Activated B cell treated with CpG ODN at 0.5 μM for 24 hours (primary cell): ENCODE data around the gene BIN2. TPM values are rescaled to one million over a fixed set of nuclear protein-coding genes. Genes with fewer than 3 reads are reported as not detected.
"Not testable (repeated sequence)": the region's sequence is repeated elsewhere in the genome, so short reads cannot be mapped to it uniquely, and the experiment has no call there.

ENCODE experiments used
- ATAC-seq: fragments of 200-7000 bp; cut with Tn5 transposase; one replicate; pipeline ENCODE4 v1.10.0; 2021; ENCODE audit warnings: low read depth, mild to moderate bottlenecking, moderate library complexity
- CTCF ChIA-PET: fragments of 350-600 bp; sonication (Branson Sonifier 250); formaldehyde crosslinking; loops from one replicate; lab custom pipeline; 2021; ENCODE audit warnings: antibody characterized with exemption; lab: Charles Lee
- POLR2A ChIA-PET: fragments of 350-600 bp; sonication (Branson Sonifier 250); formaldehyde crosslinking; loops from one replicate; lab custom pipeline; 2021; ENCODE audit warnings: antibody characterized with exemption; lab: Charles Lee
- DNase-seq: peaks from one replicate; pipeline ENCODE4 v3.0.0; 2022
- H3K27ac Mint-ChIP-seq: one replicate; pipeline ENCODE4 v1.8.0; 2020; ENCODE audit warnings: mixed read lengths
- H3K27me3 Mint-ChIP-seq: one replicate; pipeline ENCODE4 v1.8.0; 2021; ENCODE audit warnings: mixed read lengths
- H3K36me3 Mint-ChIP-seq: one replicate; pipeline ENCODE4 v1.8.0; 2021; ENCODE audit warnings: low read depth, mixed read lengths
- H3K4me1 Mint-ChIP-seq: one replicate; pipeline ENCODE4 v1.8.0; 2021; ENCODE audit warnings: mixed read lengths
- H3K4me3 Mint-ChIP-seq: one replicate; pipeline ENCODE4 v1.8.0; 2020; ENCODE audit warnings: mild to moderate bottlenecking, mixed read lengths
- H3K9me3 Mint-ChIP-seq: one replicate; pipeline ENCODE4 v1.8.0; 2020; ENCODE audit warnings: mixed read lengths
- intact Hi-C: fragments of 100-400 bp; cut with micrococcal nuclease; formaldehyde crosslinking; loops from one replicate; pipeline ENCODE4 v1.15.1; 2024
- total RNA-seq: library from RNA; stranded (reverse); gene quantifications from 2 replicates; pipeline ENCODE4 v1.2.3, GENCODE V29; 2022
- TF ChIP-seq, protein P1 (sequence below): fragments of 200-600 bp; IDR thresholded peaks from one replicate; pipeline ENCODE4 v1.8.0; 2022; ENCODE audit warnings: antibody characterized with exemption, mild to moderate bottlenecking

BIN2 gene
- total RNA-seq, 1 donor from 2014 or later, result 25.6 TPM

DNA sequence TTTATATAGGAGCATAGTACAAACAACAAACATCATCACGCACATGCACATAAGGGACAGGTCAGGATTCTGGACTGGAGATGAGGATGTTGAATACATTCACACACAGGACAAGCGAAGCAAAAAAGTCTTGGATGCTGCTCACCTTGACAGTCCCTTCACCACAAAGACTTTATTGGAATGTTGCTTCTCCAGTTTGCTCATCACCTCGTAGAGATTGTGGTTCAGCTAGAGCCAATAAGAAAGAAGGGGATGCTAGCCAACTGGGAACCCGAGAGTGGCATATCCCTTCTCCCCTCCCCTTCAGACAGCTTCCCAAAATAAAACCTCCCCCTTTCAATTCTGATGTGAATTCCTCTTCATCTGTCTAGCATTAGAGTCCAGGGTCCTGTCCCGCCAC lies 28.3 kb downstream of the BIN2 start:
- ChIA-PET POLR2A (no interaction called here), CTCF (interaction anchor here (3.1 kb wide), 1 partner anchor 45 kb away, joined by 10 read pairs; no protein-coding TSS in a partner anchor)
- Mint-ChIP-seq H3K36me3 (peaks cover 60% of the 10 kb centered on the region), H3K9me3 (no peaks in the 10 kb centered on the region), H3K4me3 (no peak overlapping the region), H3K27ac (no peak overlapping the region), H3K4me1 (peaks cover 18% of the 10 kb centered on the region), H3K27me3 (no peaks in the 10 kb centered on the region)
- TF ChIP-seq, protein P1, sequence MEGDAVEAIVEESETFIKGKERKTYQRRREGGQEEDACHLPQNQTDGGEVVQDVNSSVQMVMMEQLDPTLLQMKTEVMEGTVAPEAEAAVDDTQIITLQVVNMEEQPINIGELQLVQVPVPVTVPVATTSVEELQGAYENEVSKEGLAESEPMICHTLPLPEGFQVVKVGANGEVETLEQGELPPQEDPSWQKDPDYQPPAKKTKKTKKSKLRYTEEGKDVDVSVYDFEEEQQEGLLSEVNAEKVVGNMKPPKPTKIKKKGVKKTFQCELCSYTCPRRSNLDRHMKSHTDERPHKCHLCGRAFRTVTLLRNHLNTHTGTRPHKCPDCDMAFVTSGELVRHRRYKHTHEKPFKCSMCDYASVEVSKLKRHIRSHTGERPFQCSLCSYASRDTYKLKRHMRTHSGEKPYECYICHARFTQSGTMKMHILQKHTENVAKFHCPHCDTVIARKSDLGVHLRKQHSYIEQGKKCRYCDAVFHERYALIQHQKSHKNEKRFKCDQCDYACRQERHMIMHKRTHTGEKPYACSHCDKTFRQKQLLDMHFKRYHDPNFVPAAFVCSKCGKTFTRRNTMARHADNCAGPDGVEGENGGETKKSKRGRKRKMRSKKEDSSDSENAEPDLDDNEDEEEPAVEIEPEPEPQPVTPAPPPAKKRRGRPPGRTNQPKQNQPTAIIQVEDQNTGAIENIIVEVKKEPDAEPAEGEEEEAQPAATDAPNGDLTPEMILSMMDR, result no peak
- intact Hi-C loops, result no loop called here
- ATAC-seq (no peak), DNase-seq (no peak)

- H3K27ac Mint-ChIP-seq, result peak overlapping the region; percentile 50
- DNase-seq, H3K9me3 Mint-ChIP-seq, H3K4me3 Mint-ChIP-seq, H3K27me3 Mint-ChIP-seq, ATAC-seq, intact Hi-C loops: not testable (repeated sequence)
- peaks cover 58% of the 10 kb centered on the region for H3K36me3 Mint-ChIP-seq
- H3K4me1 Mint-ChIP-seq, result peaks cover 20% of the 10 kb centered on the region
- ChIA-PET POLR2A (interaction anchor here (0.6 kb wide), 1 partner anchor 93 kb away, joined by 4 read pairs; no protein-coding TSS in a partner anchor), CTCF (interaction anchor here (1.7 kb wide), 1 partner anchor 47 kb away, joined by 7 read pairs; no protein-coding TSS in a partner anchor)
Observed at GRCh38 chr12:51294097-51294496, 29.9 kb downstream of the BIN2 start.

DNA sequence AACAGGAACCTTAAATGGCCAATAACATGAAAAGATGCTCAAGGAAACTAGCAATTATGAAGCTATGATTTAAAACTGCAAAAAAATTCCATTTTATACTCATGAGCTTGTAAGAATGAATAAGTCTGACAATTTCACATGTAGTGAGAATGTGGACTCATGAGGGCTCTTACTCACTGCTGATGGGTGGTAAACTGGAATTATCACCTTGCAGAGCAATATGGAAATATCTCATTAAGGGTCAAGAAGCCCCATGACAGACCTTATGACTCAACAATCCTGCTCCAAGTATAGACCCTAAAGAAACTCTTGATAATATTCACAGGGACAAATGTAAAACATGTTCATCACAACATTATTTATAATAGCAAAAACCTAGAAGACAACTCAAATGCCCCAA lies 30.3 kb downstream of the BIN2 start:
- ATAC-seq, result no peak
- H3K4me3 Mint-ChIP-seq, result no peak overlapping the region
- H3K36me3 Mint-ChIP-seq, result peaks cover 58% of the 10 kb centered on the region
- no peaks in the 10 kb centered on the region for H3K27me3 Mint-ChIP-seq
- H3K4me1 Mint-ChIP-seq, result peaks cover 20% of the 10 kb centered on the region
- peak overlapping the region; percentile 50 for H3K27ac Mint-ChIP-seq
- TF ChIP-seq, protein P1, result no peak
- ChIA-PET CTCF (interaction anchor here (0.6 to 1.7 kb wide), 2 partner anchors 9 to 47 kb away, joined by 3 to 7 read pairs; no protein-coding TSS in a partner anchor), POLR2A (interaction anchor here (0.6 to 0.7 kb wide), 3 partner anchors 24 to 93 kb away, joined by 3 to 4 read pairs (median 3); partner anchors contain the start of gene SMAGP)
- intact Hi-C loops, result loop anchor here (2.0 kb wide), 1 partner anchor 25 kb away; no protein-coding TSS in a partner anchor
- no peaks in the 10 kb centered on the region for H3K9me3 Mint-ChIP-seq
- DNase-seq, result no peak

GRCh38 chr12:51291603-51292513 lies 32.1 kb downstream of the BIN2 start:
- ChIA-PET POLR2A (interaction anchor here (0.6 to 1.6 kb wide), 4 partner anchors 21 to 369 kb away, joined by 3 to 7 read pairs (median 4); partner anchors contain the start of gene SMAGP), CTCF (interaction anchor here (0.9 to 1.9 kb wide), 6 partner anchors 22 to 527 kb away, joined by 3 to 14 read pairs (median 4); partner anchors contain the start of gene SMAGP)
- ATAC-seq, result peak; percentile 75
- Mint-ChIP-seq H3K36me3 (peaks cover 54% of the 10 kb centered on the region), H3K4me1 (peaks cover 20% of the 10 kb centered on the region), H3K27ac (peak overlapping the region; percentile 81), H3K4me3 (peak overlapping the region; percentile 41)
- intact Hi-C loops, result loop anchor here (1.0 to 2.0 kb wide), 2 partner anchors 23 to 245 kb away; no protein-coding TSS in a partner anchor
- not testable (repeated sequence) for H3K27me3 Mint-ChIP-seq, H3K9me3 Mint-ChIP-seq
- DNase-seq, result peak; percentile 18

GRCh38 chr12:51285843-51286242 lies 38.1 kb downstream of the BIN2 start:
- intact Hi-C loops, result no loop called here
- ChIA-PET POLR2A (no interaction called here), CTCF (no interaction called here)
- Mint-ChIP-seq H3K27ac (no peak overlapping the region), H3K36me3 (peaks cover 54% of the 10 kb centered on the region), H3K27me3 (no peaks in the 10 kb centered on the region), H3K4me3 (no peak overlapping the region), H3K4me1 (peaks cover 4% of the 10 kb centered on the region), H3K9me3 (no peaks in the 10 kb centered on the region)
- no peak for DNase-seq
- TF ChIP-seq, protein P1, result no peak
- no peak for ATAC-seq
